GM03348 (cell line): ENCODE data around the gene USP12.
"Not testable (repeated sequence)": the region's sequence is repeated elsewhere in the genome, so short reads cannot be mapped to it uniquely, and the experiment has no call there.

Source experiments
- DNase-seq: peaks from one replicate; pipeline ENCODE4 v3.0.0; 2012; ENCODE audit warnings: low spot score

The USP12 gene

DNA sequence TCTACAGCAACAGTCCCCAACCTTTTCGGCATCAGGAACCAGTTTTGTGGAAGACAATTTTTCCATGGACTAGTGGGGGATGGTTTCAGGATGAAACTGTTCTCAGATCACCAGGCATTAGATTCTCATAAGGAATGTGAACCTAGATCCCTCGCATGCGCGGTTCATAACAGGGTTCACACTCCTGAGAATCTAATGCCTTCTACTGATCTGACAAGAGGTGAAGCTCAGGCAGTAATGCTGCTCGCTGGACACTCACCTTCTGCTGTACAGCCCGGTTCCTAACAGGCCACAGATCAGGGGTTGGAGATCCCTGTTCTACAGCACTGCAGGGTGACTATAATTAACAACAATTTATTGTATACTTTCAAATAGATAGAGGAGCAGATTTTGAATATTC, 21.9 kb downstream of the USP12 start:
- no peak for DNase-seq

DNA sequence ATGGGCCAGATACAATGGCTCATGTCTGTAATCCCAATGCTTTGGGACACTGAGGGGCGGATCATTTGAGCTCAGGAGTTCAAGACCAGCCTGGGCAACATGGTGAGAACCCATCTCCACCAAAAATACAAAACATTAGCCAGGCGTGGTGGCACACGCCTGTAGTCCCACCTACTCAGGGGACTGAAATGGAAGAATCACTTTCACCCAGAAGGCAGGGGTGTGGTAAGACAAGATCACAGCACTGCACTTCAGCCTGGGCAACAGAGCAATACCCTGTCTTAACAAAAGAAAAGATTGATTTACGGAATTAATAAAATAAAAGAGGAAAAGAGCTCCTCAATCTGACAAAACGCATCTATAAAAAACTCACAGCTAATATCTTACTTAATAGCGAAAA, 22.7 kb downstream of the USP12 start:
- DNase-seq = no peak

DNA sequence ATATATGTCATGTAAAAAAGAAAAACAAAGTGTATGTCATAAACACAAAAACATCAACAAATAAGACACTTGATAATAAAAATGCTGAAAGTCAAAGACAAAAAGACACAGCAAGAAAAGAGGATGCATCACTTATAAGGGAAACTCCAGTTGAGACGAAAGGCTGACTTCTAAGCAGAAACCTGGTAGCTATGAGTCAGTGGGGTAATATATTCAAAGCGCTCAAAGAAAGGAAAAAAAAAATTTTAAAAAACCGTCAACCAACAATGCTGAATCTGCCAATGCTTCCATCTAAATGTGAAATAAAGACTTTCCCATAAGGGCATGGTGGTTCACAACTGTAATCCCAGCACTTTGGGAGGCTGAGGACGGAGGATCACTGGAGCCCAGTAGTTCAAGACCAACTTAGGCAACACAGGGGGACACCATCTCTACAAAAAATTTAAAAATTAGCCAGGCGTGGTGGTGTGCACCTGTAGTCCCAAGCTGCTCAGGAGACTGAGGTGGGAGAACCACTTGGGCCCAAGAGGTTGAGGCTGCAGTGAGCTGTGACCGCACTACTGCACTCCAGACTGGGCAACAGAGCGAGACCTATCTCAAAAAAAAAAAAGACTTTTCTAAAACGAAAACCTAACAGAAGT, 24.0 kb downstream of the USP12 start:
- DNase-seq = no peak

DNA sequence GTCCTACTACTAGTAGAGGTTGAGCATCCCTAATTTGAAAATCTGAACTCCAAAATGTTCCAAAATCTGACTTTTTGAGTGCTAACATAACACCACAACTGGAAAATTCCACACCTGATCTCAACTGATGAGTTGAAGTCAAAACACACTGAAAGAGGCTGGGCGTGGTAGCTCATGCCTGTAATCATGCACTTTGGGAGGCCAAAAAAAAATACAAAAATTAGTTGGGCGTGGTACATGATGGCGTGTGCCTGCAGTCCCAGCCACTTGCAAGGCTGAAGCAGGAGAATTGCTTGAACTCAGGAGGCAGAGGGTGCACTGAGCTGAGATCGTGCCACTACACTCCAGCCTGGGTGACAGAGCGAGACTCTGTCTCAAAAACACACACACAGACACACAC, 29.9 kb downstream of the USP12 start:
- DNase-seq = no peak

DNA sequence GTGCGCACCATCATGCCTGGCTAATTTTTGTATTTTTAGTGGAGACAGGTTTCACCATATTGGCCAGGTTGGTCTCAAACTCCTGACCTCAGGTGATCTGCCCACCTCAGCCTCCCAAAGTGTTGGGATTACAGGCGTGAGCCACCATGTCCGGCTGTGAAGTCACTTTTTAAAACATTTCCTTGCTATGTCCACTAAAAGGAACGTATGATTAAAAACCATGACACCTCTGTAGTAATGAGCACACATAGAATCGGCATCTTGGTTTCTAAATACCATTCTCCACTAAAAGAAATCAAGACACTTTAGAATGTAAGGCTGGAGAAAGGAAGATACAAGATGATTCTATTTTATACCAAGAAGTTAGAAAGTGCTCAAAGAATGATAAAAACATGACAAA, 30.5 kb downstream of the USP12 start:
- DNase-seq = not testable (repeated sequence)

DNA sequence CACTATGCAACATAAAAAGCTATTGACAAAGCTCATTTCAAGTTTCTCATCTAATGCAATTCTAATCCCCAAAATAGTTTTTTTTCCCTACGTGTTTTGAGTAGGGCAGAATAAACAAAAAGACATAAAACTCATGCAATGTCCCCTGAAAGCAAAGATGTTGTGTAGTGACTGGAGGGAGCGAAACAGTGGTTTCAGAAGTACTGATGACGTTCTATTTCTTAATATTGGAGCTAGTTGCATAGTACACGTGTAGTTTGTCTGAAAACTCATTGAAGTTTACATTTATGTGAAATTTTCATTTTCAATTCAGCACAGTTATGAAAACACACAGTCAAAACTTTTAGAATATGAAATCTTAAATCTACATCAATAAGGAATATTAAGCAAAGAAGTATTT, 31.6 kb downstream of the USP12 start:
- no peak for DNase-seq

DNA sequence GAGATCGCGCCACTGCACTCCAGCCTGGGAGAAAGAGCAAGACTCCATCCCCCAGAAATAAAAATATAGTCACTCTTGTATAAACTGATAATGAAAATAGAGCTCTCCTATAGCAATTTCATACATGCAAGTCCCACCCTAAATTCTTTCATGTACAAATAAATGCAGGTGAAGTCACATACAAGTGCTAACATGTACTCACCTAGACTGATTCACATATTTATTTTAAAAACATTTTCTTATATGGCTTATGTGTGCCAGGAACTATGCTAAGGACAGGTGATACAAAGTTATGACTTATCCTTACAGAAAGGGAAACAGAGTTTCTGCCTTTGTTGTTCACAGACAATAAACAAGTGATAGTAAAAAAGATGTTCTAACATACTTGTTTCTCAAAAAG, 32.0 kb downstream of the USP12 start:
- no peak for DNase-seq

DNA sequence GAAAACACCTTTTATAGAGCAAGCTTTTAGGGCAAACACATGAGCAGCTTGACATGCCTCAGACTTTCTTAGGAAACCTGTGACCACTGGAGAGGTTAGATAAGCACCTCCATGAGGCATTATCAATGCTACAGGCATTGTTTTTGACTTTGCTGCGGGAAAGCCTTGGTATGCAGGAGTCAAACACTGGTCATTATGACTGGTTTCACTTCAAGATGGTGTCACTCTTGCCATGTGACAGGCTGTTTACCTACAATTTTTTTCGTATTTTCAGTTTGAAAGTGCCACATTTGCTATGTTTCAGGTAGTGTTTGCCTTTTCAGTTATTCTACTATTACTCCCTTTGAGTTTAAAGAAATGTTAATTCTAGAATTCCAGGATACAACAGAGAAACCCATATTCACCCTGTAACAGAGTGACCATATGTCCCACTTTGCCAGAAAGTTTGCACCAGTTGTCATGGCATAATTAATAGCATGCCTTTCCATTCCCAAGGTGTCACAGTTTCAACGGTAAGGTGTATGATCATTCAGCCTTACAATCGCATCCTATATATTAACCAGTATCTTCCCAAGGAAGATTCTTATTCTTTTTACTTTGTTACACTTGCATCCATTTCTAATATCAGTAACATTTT, 33.0 kb downstream of the USP12 start:
- DNase-seq = no peak

DNA sequence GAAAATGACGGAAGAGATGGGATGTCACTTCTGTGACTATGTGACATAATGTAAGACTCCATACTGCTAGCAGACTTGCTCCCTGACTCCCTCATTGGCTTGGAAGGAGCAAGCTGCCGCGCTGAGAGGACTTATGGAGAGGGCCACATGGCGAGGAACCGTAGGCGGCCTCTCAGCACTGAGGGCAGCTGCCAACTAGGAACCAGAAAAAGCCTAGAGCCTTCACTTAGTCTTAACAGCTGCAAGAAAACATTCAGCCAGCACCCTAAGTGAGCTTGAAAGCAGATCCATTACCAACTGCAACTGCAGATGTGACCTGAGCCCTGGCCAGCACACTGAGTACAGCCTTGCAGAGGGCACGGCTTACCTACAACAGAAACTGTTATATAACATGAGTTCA, 33.9 kb downstream of the USP12 start:
- no peak for DNase-seq

DNA sequence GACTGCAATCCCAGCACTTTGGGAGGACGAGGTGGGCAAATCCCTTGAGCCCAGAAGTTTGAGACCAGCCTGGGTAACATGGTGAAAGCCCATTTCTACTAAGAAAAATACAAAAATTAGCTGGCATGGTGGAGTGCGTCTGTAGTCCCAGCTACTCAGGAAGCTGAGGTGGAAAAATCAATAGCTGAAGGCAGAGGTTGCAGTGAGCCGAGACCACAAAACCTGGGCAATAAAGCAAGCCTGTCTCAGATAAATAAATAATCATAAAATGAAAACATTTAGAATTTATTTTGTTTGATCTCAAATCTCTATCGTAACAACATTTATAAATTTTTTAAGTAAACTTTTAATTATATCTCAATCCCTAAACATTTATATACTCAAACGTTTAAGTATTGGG, 36.6 kb downstream of the USP12 start:
- no peak for DNase-seq

DNA sequence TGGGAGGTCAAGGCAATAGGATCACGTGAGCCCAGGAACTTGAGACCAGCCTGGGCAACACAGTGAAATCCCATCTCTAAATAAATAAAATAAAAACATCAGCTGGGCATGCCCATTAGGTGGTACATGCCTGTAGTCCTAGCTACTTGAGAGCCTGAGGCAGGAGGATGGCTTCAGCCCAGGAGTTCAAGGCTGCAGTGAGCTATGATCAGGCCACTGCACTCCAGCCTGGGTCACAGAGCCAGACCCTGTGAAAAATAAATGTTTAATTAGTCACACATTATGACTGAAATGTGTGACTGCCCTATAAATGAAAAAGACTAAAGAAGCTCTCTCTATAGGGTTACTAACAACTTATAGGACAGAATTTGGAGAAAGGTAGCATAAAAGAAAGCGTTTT, 37.7 kb downstream of the USP12 start:
- DNase-seq = no peak

DNA sequence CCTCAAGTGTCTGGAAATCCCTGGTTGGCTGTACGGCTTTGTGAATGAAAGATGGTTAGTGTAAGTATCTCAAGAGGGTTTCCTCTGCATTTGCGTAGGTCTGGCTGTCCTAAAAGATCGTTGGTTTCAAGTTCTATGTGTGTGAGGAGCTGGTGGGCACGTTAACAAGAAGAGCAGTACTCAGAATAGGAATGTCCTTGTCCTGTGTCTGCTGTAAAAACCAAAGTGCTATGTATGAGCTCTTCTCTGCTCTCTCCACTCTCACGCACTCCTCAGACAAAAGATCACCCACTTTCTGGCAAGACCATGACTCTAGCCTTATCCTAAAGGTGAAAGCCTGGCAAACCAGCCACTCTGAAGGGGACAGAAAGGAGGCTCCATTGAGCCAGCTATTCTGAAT, 39.1 kb downstream of the USP12 start:
- DNase-seq = no peak

DNA sequence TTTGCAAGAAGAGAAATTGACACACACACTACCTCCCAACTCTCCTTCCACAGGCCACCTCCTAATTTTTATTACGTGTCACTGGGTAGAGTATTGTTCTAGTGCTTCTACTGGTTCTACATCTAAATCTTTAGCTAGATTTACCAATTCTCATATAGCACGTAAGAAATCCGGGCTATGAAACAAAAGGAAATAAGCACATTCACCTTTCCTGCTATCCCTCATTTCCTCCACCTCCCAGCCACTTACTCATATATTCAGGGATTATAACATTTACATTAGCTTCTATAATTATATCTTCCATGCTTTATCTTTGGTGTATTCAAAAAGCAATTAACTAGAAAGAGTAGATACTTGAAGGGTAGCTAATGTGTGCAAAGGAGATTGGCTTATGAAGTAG, 39.7 kb downstream of the USP12 start:
- DNase-seq = no peak

DNA sequence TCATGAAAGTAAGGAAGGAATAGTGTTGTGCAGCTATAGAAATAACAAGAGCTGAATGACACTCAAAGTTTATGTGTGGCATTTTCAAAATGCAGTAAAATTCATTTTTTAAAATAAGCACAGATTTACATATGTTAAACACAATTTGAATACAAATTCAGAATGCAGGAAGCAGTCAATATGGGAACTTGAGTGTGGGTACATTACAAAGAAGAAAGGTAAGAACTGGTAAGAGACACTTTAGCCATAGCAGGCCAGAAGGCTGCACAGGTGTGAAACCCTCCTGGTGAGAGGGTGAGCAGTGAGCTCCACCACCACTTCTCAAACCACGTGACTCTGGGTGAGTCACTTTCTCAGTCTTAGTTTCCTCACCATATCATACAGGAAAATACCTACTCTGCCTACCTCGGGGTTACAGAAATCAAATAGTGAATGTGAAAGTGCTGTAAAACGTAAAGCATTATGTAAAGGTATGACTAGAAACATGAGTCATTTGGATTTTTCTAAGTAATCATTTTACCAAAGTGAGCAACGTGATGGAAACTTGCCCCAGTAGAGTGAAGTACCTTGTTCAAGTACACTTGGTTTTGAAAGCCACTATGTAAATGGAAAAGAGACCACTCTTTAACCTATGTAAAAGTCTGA, 40.5 kb downstream of the USP12 start:
- no peak for DNase-seq

DNA sequence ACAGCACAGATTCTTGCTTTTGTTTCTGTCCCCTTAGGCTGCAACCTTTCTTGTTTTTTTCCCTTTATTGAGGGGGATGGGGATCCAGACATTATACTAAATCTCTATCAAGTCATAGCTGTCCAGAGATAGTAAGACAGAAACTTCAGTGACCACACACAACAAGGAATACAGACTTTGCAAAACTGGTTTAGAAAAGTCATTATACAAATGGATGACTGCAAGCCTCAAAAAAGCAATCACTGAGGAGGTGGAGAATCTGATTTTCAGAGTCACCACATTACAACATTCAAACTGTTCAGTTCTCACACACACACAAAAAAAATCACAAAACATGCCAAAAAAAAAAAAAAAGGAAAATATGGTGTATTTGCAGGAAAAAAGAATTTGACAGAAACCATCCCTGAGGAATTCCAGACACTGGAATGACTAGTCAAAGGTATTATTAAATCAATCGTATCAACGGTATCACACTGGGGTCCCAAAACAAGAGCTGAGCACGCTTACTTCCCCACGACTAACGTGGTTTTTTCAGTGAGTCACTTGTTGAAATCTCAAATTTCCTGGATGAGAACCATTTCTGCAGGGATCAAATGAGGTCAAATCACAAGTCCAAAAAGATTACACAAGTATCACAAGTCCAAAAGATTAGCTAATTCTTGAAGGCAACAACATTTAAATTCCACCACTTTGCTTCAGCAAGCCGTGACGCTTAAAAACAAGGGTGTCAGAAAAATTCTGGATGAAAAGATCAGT, 41.2 kb downstream of the USP12 start:
- peak; percentile 5 for DNase-seq

DNA sequence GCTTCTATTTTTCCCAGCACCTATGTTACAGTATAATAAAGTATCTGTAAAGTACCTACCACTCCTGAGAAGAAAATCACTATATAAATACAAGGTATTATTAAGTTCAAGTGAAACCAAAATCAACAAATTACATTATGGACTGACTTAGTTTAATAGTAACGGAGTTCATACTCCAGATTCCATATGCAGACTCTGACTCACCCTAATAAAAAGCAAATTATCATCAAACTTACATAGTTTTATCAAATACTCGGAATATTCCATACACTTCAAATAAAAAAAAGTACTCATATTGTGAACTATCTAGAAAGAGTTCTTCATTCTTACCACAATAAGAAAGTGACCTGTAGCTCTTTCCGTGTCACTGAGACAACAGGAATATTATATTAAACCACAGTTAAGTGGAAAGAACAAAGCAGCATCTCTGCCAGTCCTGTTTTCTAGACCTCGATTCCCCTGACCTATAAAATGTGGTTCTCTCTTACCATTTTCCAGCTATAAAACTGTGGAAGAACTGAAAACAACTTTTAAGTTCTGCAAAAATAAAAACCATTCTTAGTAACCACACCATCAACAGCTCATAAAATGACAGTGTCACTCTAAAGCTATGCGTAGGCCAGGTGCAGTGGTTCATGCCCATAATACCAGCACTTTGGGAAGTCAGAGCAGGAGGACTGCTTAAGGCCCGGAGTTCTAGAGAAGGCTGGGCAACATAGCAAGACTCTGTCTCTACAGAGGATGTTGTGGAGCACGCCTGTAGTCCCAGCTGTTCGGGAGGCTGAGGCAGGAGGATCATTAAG, 42.6 kb downstream of the USP12 start:
- no peak for DNase-seq

DNA sequence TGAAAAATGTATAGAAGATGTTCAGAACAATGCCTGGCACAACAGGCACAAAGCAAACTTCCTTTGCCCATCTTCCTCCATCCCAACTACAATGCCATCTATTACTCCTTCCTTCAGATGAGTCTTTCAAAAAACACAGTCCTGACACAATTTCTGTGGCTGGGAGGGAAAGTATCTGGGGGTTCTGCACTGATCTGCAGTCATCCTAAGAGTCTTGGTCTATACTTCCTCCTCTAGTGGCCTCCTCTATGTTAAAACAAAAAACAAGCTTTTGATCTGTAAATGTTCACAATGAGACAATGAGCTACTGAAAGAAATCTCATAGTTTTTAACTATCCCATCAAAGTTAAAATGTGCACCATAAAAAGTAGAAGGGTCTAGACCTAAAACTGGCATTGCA, 44.8 kb downstream of the USP12 start:
- DNase-seq = no peak

DNA sequence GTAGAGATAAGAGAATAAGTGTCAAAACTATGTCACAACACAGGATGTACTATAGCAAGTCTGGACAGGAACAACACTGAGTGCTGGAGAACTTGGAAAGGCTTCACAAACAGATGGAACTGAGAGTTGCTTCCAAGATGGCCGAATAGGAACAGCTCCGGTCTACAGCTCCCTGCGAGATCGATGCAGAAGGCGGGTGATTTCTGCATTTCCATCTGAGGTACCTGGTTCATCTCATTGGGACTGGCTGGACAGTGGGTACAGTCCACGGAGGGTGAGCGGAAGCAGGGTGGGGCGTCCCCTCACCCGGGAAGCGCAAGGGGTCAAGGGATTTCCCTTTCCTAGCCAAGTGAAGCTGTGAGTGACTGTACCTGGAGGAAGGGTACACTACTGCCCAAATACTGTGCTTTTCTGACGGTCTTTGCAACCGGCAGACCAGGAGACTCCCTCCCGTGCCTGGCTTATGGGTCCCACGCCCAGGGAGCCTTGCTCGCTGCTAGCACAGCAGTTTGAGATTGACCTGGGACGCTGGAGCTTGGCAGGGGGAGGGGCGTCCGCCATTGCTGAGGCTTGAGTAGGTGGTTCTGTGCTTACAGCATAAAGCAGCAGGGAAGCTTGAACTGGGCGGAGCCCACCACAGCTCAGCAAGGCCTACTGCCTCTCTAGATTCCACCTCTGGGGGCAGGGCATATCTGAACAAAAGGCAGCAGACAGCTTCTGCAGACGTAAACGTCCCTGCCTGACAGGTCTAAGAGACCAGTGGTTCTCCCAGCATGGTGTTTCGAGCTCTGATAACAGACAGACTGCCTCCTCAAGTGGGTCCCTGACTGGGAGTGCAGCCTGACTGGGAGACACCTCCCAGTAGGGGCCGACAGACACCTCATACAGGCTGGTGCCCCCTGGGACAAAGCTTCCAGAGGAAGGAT, 46.0 kb downstream of the USP12 start:
- no peak for DNase-seq

DNA sequence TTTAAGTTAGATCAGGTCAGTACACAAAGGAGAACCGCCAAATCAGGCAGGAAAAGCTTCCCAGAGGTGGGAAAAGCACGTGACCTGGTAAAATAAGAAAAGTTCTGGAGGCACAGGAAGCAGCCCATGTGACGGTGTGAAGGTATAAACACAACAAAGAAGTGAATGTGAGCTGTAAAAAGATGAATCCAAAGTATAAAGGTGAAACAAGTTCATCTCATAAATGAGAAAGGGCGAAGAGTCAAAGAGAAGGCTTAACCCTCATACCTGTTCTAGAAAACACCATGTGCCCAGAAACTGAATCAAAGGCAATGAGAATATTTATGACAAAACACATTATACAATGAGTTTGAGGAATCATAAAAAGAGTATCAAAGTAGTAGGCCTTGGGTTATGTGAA, 47.0 kb downstream of the USP12 start:
- DNase-seq = no peak

DNA sequence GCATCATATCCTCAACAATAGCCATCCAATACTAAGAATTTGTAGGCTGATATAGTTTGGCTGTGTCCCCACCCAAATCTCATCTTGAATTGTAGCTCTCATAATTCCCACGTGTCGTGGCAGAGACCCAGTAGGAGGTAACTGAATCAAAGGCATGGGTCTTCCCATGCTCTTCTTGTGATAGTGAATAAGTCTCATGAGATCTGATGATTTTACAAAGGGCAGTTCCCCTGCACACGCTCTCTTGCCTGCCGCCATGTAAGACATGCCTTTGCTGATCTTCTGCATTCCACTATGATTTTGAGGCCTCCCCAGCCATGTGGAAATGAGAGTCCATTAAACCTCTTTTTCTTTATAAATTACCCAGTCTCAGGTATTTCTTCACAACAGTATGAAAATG, 48.2 kb downstream of the USP12 start:
- DNase-seq = not testable (repeated sequence)

DNA sequence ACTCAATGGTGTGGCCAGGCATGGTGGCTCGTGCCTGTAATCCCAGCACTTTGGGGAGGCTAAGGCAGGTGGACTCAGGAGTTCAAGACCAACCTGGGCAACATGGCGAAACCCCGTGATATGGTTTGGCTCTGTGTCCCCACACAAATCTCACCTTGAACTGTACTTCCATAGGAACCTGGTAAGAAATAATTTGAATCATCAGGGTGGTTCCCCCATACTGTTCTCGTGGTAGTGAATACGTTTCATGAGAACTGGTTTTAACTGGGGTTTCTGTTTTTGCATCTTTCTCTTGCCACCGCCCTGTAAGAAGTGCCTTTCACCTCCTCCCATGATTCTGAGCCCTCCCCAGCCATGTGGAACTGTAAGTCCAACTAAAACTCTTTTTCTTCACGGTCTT, 49.6 kb downstream of the USP12 start:
- no peak for DNase-seq
